Measurements from ENCODE around the gene PRDX2.
"Not testable (repeated sequence)": the region's sequence is repeated elsewhere in the genome, so short reads cannot be mapped to it uniquely, and the experiment has no call there.

Gene PRDX2

DNA sequence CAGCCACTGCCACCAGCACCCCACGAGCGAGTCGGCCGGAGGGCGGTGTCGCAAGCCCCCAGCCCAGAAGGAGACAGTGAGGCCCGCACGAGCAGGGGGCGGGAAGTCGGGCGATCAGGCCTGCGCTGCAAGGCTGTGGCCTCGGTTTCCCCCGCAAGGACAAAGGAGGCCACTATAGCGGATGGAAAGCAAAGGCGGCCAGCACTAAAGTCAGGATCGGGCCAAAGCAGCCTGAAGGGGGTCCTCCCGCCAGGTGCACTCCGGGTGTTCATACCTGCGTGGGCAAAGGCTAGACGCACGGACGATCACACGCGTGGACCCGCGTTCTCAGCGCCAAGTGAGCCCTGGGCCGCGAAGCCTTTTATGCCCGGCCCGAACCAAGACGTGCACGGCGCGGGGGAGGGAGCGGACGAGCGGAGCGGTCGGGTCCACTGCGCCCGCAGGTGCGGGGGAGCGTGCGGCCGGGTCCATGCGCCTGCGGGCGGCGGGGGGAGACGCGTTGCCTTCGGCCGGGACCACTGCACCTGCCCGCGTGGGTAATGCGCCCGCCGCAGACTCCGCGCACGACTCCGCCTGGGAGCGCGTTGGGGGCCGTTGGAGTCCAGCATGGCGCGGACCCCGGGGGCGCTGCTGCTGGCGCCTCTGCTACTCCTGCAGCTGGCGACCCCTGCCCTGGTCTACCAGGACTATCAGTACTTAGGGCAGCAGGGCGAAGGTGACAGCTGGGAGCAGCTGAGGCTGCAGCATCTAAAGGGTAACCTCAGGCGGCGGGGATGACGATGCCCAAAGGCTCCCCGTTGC is at the start of gene PRDX2, which contains the start of gene THSD8:
TSS of gene PRDX2 (minus strand) at position 335 of the 801 bp plus-strand sequence. CDS start 539 bp downstream, outside the sequence.
TSS of gene THSD8 (plus strand) at position 604 of the 801 bp plus-strand sequence. CDS start at position 607, 3 bp downstream.
- no peak for DNase-seq (ENCODE audit: low read depth)
- H3K4me3 ChIP-seq (ENCODE audit: low read depth, low read length), result peak within 1 kb of the TSS; percentile 92

DNA sequence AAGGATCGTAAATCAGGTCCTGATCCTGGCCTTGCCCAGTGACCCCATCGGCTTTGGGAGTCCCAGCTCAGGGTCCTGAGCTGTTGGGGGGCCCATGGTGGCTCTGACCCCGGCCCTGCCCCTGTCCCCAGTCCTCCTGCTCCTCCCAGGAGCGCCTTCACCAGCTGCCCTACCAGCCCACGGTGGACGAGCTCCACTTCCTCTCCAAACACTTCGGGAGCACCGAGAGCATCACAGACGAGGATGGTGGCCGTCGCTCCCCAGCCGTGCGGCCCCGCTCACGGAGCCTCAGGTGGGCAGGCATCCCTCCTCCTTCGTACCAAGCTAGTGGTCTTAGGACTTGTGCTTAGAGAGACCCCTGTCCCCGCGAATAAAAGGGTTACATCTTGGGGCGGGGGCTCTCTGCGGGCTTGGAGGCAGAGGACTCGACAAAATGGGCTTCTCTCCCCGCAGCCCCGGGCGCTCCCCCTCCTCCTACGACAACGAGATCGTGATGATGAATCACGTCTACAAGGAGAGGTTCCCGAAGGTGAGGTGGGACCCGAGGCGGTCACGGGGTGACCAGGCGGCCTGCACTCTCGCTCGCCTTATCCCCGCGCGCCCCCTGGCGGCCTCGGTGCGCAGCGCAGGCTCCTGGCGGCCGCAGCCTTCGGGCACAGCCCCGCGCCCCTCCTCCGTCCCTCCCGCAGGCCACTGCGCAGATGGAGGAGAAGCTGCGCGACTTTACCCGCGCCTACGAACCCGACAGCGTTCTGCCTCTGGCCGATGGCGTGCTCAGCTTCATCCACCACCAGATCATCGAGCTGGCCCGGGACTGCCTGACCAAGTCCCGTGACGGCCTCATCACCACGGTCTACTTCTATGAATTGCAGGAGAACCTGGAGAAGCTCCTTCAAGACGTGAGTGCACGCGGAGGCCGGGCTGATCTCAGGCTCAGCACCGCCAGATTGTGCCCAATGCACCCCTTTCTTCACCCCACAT is 45.8 kb upstream of the PRDX2 start:
- H3K4me3 ChIP-seq (ENCODE audit: low read depth, low read length), result peak overlapping the region; percentile 26
- no peak for DNase-seq (ENCODE audit: low read depth)

DNA sequence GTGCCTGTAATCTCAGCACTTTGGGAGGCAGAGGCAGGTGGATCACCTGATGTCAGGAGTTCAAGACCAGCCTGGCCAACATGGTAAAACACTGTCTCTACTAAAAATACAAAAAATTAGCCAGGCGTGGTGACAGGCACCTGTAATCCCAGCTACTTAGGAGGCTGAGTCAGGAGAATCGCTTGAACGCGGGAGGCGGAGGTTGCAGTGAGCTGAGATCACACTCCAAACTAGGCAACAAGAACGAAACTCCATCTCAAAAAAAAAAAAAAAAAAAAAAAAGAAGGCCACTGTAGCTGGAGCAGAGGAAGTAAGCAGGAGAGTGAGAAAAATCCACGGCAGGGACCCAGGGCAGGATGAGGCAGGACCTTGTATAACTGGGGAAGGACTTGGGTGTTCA is 45.0 kb upstream of the PRDX2 start:
- not testable (repeated sequence) for H3K4me3 ChIP-seq (ENCODE audit: low read depth, low read length); DNase-seq (ENCODE audit: low read depth)

DNA sequence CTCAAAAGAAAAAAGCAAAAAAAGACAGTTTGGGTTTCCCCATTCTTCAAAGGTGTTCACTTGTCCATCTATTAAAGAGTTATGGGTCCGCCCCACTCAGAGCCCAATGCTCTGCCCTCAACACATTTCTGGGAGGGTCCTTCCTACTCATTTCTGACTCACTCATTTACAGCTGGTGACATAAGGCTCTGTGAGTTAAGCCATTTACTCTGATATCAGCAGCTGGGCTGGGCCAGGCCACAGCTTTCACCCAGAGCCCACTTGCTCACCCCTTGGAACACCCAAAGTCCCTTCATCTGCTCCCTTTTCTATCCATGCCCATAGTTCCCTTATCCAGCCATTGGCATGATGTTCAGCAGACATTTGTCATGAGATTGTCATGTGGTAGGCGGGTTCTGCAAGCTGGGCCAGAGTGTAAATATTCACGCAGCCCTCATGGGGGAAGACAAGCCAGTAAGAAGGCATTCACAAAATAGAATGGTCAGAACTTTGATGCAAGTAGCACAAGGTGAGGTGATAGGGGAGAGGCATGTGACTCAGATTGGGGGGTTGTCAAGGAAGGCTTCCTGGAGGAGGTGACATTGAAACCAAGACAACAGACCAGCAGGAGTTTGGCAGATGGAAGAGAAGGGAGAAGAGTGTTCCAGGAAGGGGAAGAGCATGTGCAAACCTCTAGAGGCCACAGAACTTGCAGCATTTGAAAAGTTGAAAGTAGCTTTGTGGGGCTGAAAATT is 42.6 kb upstream of the PRDX2 start:
- no peak overlapping the region for H3K4me3 ChIP-seq (ENCODE audit: low read depth, low read length)
- DNase-seq (ENCODE audit: low read depth), result no peak

DNA sequence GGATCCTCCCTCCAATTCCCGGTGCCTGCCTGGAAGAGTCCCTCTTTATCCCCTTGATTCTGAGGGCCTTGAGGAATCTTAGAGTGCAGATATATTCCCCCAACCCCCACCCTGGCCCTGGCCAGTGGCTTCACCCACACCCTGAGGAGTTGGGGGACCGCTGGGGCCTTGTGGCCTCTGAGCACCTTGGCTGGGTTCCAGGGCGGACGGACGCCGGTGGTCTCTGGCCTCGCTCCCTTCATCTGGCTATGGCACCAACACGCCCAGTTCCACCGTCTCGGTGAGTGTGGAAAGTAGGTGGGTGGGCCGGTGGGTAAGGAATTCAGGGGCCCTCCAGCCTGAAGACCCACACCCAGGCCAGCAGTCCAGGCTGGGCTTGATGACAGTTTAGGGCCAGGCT is 41.7 kb upstream of the PRDX2 start:
- no peak overlapping the region for H3K4me3 ChIP-seq (ENCODE audit: low read depth, low read length)
- no peak for DNase-seq (ENCODE audit: low read depth)

DNA sequence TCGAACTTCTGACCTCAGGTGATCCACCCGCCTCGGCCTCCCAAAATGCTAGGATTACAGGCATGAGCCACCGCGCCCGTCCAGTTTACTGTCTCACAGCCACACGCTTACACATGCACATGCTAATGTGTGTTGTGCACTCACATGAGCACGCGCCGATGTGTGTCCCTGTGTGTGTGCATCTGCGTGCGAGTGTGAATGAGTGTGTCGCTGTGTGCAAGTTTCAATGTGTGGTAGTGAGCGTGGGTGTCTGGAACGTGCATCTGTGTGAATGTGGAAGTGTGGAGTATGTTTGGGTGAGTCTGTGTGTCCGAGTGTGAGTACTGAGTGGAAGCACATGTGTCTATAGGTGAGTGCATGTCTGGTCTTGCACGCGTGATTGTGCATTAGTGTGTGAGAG is 40.9 kb upstream of the PRDX2 start:
- no peak overlapping the region for H3K4me3 ChIP-seq (ENCODE audit: low read depth, low read length)
- DNase-seq (ENCODE audit: low read depth), result no peak

DNA sequence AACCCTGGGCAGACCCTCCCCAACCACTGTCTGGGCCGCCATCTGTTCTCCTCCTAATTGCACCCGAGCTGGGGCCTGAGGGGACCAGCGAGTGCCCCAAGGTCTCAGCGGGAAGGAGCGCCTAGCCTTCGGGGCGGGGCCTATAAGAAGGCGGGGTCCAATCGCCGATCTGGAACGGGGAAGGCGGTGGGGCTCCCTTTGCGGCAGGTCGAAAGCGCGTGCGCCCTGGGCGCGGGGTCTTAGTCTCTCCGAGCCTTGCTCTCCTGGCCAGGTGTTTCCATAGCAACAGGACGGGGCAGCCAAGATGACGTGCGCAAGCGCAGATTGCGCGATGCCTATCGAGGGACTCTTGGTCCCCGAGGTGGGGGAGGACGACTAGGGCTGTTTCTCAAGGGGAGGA is 39.5 kb upstream of the PRDX2 start:
- H3K4me3 ChIP-seq (ENCODE audit: low read depth, low read length), result peak overlapping the region; percentile 41
- DNase-seq (ENCODE audit: low read depth), result no peak

DNA sequence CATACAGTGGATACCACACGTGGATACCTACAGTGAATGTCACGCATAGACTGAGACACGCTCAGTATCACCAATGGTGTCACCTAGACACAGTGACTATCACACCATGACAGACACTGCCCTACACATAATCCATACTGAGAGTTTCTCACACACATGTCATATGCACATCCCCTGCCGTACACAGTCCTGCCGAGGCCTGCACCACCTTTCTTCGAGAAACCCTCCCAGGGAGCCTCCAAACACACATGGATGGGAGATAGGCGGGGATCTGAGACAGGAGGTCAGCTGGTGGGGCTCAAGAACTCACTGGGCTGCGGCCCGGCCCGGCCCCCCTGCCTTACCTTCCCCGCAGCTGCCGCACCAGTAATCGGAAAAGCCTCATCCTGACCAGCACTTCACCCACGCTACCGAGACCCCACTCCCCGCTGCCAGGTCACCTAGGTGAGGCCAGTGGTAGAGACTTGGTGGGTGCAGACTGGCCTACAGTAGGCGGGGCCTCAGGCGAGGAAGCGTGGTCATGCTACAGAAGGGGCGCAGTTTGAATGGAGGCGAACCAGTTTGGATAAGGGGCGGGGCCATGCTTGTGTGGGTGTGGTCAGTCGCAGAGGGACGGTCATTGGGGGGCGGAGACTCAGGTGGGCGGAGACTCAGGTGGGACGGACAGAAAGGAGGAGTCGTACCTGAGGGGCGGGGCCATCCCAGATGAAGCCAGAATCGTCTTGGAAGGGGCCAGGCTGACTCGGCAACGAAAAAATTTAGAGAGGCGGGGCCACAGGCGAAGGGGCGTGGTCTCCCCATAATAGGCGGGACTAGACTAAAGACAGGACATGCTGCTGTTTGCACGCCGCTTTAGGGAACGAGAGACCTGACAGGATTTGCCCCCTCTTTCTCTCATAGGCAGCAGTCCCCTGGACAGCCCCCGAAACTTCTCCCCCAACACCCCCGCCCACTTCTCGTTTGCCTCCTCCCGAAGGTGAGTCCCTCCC is 38.8 kb upstream of the PRDX2 start:
- DNase-seq (ENCODE audit: low read depth), result no peak
- H3K4me3 ChIP-seq (ENCODE audit: low read depth, low read length), result peak overlapping the region; percentile 41

DNA sequence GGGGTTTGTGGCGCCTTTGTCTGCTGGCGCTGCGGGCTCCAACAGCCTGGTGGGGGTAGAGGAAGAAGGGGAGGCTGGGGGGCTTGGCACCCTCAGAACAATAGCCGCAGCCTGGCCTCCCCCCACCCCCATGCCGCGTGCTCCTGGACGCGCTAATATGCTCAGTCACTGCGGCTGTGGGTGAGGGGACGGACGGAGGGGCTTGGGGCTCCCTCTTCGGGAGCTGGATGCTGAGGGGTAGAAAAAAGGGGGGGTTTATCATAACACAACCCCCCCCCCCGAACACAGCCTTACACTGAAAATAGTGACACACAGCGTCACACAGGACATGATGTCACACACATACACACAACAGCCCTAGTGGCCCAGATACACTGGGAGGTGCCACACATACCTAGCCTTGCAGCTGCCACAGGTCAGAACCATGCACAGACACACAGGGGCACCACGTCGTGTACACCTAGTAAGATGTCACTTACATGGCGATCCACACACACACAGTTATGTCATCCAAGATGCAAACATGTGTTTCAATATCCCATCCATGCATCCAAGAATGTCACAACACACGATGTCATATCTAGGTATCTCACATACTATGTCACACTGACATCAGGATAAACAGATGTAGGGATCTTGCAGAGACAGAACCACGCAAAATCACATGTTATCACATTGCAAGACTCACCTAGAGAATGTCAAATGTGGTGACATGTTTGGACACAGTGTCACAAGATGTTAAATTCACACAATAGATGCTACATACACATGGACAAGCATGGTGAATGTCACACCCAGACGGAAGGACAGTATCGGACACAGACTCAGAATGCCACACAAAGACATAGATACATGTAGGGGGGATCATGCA is 37.5 kb upstream of the PRDX2 start:
- no peak for DNase-seq (ENCODE audit: low read depth)
- no peak overlapping the region for H3K4me3 ChIP-seq (ENCODE audit: low read depth, low read length)

DNA sequence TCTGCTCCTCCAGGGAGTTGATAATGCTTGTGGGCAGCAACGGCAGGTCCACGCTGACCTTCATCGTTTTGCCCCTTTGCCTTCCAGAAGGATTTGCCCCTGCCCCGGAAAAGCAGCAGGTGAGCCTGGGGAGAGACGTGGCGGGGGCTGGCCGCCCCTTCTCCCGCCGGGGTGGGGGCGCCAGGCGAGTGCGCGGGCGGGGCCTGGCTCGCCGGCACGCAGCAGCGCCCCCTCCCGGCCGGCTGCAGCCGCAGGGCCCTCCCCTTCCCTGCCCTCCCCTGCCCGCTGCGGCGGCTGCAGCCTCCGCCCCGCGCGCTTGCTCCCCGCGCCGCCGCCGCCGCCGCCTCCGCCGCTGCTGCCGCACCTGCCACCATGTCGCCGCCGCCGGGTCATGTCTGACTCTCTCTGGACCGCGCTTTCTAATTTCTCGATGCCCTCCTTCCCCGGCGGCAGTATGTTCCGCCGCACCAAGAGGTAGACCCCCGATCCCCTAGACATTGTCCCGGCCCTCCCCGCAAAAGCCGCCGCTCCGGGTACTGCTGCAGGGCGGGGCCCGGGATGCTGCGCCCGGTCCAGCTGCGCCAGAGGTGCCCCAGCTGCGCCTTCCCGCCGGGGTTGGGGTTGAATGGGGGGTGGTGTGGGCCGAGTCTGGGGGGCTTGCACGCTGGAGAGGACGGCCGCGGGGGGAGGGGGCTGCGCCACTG is 36.7 kb upstream of the PRDX2 start, which contains the start of gene MAST1:
TSS of gene MAST1 (plus strand) at position 334 of the 704 bp plus-strand sequence. CDS start at position 392, 58 bp downstream.
- peak within 1 kb of the TSS; percentile 27 for H3K4me3 ChIP-seq (ENCODE audit: low read depth, low read length)
- no peak for DNase-seq (ENCODE audit: low read depth)

DNA sequence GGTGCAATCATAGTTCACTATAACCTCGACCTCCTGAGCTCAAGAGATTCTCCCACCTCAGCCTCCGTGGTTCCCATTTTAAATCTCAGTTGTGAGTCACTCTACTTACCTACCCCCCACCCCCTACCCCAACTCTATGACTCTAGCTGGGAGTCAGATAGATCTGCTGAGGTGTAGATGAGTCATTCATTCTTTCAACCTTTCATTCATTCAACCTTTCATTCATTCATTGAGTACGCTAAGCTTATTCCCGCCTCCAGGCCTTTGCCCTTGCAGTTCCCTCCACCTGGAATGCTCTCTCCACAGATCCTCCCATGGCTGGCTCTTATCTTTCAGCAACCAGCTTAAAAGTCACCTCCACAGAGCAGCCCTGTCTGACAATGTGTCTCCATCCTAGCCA is 35.6 kb upstream of the PRDX2 start:
- DNase-seq (ENCODE audit: low read depth), result no peak

DNA sequence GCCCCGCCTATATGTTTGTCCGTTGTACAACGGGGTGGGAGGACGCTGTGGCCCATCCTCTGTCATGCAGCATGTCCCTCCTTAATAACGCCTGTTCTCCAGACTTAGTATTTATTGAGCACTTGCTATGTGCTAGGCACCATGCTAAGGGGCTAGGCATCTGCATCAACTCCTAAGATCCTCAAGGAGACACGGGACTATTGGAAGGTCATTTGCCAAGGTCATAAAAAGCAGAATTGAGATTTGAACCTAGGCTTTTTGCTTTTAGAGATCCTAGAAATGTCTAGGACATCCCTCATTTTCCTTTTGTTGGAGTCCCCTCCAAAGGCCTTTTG is 34.9 kb upstream of the PRDX2 start:
- no peak overlapping the region for H3K4me3 ChIP-seq (ENCODE audit: low read depth, low read length)
- no peak for DNase-seq (ENCODE audit: low read depth)

More for the DNA sequence above, 35.6 kb upstream of the PRDX2 start:
- H3K4me3 ChIP-seq (ENCODE audit: low read depth, low read length), result no peak overlapping the region

DNA sequence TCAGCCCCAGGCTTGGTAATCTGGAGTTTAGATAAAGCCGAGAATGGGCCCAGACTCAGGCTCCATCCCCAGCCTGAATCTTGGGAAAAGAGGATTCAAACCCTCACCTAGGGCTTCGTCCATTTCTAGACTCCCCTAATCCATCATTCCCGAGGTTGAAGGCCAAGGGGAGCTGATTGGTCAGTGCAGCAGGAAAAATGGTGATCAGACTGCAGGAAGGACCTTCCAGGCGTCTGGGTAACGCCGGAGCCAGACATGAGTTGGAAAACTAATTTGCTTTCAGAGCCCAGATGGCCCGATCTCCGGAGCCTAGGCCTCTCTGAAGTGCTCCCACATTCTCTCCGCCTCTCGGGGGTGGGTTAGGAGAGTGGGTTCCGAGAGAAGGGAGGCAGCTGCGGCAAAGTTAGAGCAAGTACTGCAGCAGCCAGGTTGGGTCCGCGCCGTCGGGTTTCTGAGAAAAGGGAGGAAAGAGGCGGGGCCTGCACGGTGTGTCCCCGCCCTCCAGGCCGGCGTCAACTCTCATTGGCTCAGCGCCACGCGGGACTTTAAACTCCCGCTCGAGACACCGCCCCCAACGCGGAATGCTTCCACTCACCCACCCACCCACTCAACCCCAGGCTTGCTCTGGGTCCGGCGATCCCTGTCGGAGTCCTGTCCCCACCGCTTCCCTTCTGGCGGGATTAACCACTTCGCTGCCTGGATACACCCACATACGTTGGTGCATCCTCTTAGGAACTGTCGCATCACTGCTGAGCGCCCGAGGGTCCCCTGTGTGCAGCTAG is 33.6 kb upstream of the PRDX2 start:
- no peak for DNase-seq (ENCODE audit: low read depth)
- H3K4me3 ChIP-seq (ENCODE audit: low read depth, low read length), result no peak overlapping the region

DNA sequence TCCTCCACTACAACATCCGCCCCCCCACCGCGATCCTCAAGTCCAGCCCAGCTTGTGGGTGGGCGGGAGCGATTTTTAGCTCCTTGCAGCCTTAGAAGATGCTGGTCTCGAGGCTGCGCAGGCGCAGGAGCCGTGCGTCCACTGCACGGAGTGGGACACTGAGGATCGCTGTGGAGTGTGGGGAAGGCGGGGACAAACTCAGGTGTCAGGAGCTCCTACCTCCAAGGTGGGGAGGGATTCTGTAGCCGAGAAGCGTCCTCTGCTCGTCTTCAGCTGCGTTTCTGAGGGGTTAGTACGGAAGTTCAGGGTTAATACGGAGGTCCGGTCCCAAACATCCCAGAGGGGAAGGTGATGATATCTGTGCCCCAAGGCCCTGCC is 33.0 kb upstream of the PRDX2 start, which contains the start of gene RTBDN:
TSS of gene RTBDN (minus strand) at position 14 of the 378 bp plus-strand sequence. CDS start 4,600 bp downstream, outside the sequence.
- H3K4me3 ChIP-seq (ENCODE audit: low read depth, low read length), result peak within 1 kb of the TSS; percentile 46
- DNase-seq (ENCODE audit: low read depth), result no peak

DNA sequence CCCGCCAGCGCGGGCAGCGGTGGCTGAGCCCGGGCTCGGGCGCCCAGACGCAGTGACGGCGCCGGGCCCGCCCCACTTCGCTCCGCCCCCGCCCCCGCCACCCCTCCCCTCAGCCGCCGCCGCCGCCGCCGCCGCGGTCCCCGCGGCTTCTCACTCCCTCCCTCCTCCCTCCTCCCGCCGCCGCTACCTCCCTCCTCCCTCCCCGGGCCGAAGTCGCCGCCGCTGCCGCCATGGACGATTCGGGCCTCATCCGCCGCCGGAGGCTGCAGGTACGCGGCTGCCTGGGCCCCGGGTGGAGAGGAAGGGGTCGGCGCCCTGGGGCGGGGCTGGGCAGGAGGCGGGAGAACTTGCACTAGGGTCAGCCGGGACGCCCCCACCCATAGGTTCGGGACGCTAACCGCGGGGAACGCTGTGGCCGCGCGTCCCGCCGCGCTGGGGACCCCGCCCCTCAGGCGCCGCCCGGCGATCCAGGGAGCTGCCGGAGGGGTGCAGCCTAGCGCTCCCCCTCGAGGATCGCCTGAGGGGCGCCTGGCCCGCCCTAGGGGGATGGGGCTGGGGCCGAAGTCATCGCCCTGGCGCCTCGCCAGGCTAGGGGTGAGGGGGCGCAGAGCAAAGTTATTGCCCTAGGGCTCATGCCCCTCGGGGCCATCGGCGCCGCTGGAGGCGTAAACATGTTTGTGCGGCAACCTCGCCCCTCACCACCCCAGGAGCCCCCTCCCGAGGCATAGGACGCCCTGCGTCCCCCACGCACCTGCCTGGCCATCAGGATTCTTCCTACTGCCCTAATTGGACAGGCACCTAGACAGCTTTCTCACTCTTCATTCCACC is 32.4 kb upstream of the PRDX2 start:
- no peak for DNase-seq (ENCODE audit: low read depth)
- H3K4me3 ChIP-seq (ENCODE audit: low read depth, low read length), result peak overlapping the region; percentile 46
